ENCODE measurements around the gene PDZD2. TPM values are rescaled to one million over a fixed set of nuclear protein-coding genes. Genes with fewer than 3 reads are reported as not detected.
"Not testable (repeated sequence)": the region's sequence is repeated elsewhere in the genome, so short reads cannot be mapped to it uniquely, and the experiment has no call there.

PDZD2 gene
- under 1 TPM; 0.08 to 0.75 TPM for total RNA-seq

- Mint-ChIP-seq H3K36me3 (no peaks in the 10 kb centered on the region), H3K9me3 (no peaks in the 10 kb centered on the region), H3K27ac (no peak within 1 kb of the TSS)
- peak; percentile 61 to 81 for DNase-seq (ENCODE audit: low spot score in 2 of 2)
- ATAC-seq: peak; percentile 87 to 88
Observed at GRCh38 chr5:31638748-31639418, at the start of gene PDZD2. Gene PDZD2 (plus strand): TSS chr5:31639131.

GRCh38 chr5:31593665-31594064, 45.3 kb upstream of the PDZD2 start:
- Mint-ChIP-seq H3K9me3 (no peaks in the 10 kb centered on the region), H3K27ac (no peak overlapping the region), H3K36me3 (no peaks in the 10 kb centered on the region)
- ATAC-seq (no peak), DNase-seq (ENCODE audit: low spot score in 2 of 2) (no peak)

GRCh38 chr5:31596354-31596753, 42.6 kb upstream of the PDZD2 start:
- ATAC-seq: no peak
- H3K9me3 Mint-ChIP-seq: no peaks in the 10 kb centered on the region

GRCh38 chr5:31598640-31599611, 40.0 kb upstream of the PDZD2 start:
- ATAC-seq: no peak
- H3K27ac Mint-ChIP-seq: no peak overlapping the region
- no peaks in the 10 kb centered on the region for H3K36me3 Mint-ChIP-seq
- no peaks in the 10 kb centered on the region for H3K9me3 Mint-ChIP-seq
- DNase-seq (ENCODE audit: low spot score in 2 of 2): no peak

More at GRCh38 chr5:31596354-31596753, 42.6 kb upstream of the PDZD2 start:
- Mint-ChIP-seq H3K27ac (no peak overlapping the region), H3K36me3 (no peaks in the 10 kb centered on the region)
- no peak for DNase-seq (ENCODE audit: low spot score in 2 of 2)

GRCh38 chr5:31602305-31602704, 36.6 kb upstream of the PDZD2 start:
- ATAC-seq; H3K27ac Mint-ChIP-seq; H3K36me3 Mint-ChIP-seq; DNase-seq (ENCODE audit: low spot score in 2 of 2); H3K9me3 Mint-ChIP-seq: not testable (repeated sequence)

- ATAC-seq: no peak
- no peak for DNase-seq (ENCODE audit: low spot score in 2 of 2)
Observed at GRCh38 chr5:31604240-31604639, 34.7 kb upstream of the PDZD2 start.

GRCh38 chr5:31604644-31605043, 34.3 kb upstream of the PDZD2 start:
- no peak for ATAC-seq
- Mint-ChIP-seq H3K9me3 (no peaks in the 10 kb centered on the region), H3K36me3 (no peaks in the 10 kb centered on the region), H3K27ac (no peak overlapping the region)
- no peak for DNase-seq (ENCODE audit: low spot score in 2 of 2)

More at GRCh38 chr5:31604240-31604639, 34.7 kb upstream of the PDZD2 start:
- Mint-ChIP-seq H3K27ac (no peak overlapping the region), H3K9me3 (no peaks in the 10 kb centered on the region), H3K36me3 (no peaks in the 10 kb centered on the region)

GRCh38 chr5:31605920-31606319, 33.0 kb upstream of the PDZD2 start:
- no peak for DNase-seq (ENCODE audit: low spot score in 2 of 2)
- Mint-ChIP-seq H3K27ac (no peak overlapping the region), H3K9me3 (no peaks in the 10 kb centered on the region), H3K36me3 (no peaks in the 10 kb centered on the region)
- no peak for ATAC-seq

- Mint-ChIP-seq H3K9me3 (no peaks in the 10 kb centered on the region), H3K27ac (no peak overlapping the region), H3K36me3 (no peaks in the 10 kb centered on the region)
- no peak for DNase-seq (ENCODE audit: low spot score in 2 of 2)
- ATAC-seq: no peak
Observed at GRCh38 chr5:31607546-31607945, 31.4 kb upstream of the PDZD2 start.

GRCh38 chr5:31611002-31611401, 27.9 kb upstream of the PDZD2 start:
- DNase-seq (ENCODE audit: low spot score in 2 of 2) (no peak), ATAC-seq (no peak)
- Mint-ChIP-seq H3K36me3 (no peaks in the 10 kb centered on the region), H3K9me3 (no peaks in the 10 kb centered on the region), H3K27ac (no peak overlapping the region)

GRCh38 chr5:31613651-31614050, 25.3 kb upstream of the PDZD2 start:
- DNase-seq (ENCODE audit: low spot score in 2 of 2) (no peak), ATAC-seq (no peak)
- no peaks in the 10 kb centered on the region for H3K9me3 Mint-ChIP-seq
- H3K27ac Mint-ChIP-seq: no peak overlapping the region
- no peaks in the 10 kb centered on the region for H3K36me3 Mint-ChIP-seq

GRCh38 chr5:31614151-31615020, 24.5 kb upstream of the PDZD2 start:
- ATAC-seq: no peak
- Mint-ChIP-seq H3K9me3 (no peaks in the 10 kb centered on the region), H3K27ac (no peak overlapping the region), H3K36me3 (no peaks in the 10 kb centered on the region)
- no peak for DNase-seq (ENCODE audit: low spot score in 2 of 2)

- no peak for ATAC-seq
- Mint-ChIP-seq H3K27ac (no peak overlapping the region), H3K36me3 (no peaks in the 10 kb centered on the region), H3K9me3 (no peaks in the 10 kb centered on the region)
- no peak for DNase-seq (ENCODE audit: low spot score in 2 of 2)
Observed at GRCh38 chr5:31617867-31618266, 21.1 kb upstream of the PDZD2 start.

- ATAC-seq: no peak
- no peaks in the 10 kb centered on the region for H3K36me3 Mint-ChIP-seq
- H3K27ac Mint-ChIP-seq: no peak overlapping the region
- no peak for DNase-seq (ENCODE audit: low spot score in 2 of 2)
- H3K9me3 Mint-ChIP-seq: no peaks in the 10 kb centered on the region
Observed at GRCh38 chr5:31620026-31620425, 18.9 kb upstream of the PDZD2 start.

- no peaks in the 10 kb centered on the region for H3K36me3 Mint-ChIP-seq
- ATAC-seq (no peak), DNase-seq (ENCODE audit: low spot score in 2 of 2) (no peak)
- no peaks in the 10 kb centered on the region for H3K9me3 Mint-ChIP-seq
- H3K27ac Mint-ChIP-seq: no peak overlapping the region
Observed at GRCh38 chr5:31623249-31623648, 15.7 kb upstream of the PDZD2 start.

GRCh38 chr5:31625394-31625793, 13.5 kb upstream of the PDZD2 start:
- H3K9me3 Mint-ChIP-seq: no peaks in the 10 kb centered on the region
- no peaks in the 10 kb centered on the region for H3K36me3 Mint-ChIP-seq
- DNase-seq (ENCODE audit: low spot score in 2 of 2) (no peak), ATAC-seq (no peak)
- no peak overlapping the region for H3K27ac Mint-ChIP-seq

GRCh38 chr5:31626156-31626555, 12.8 kb upstream of the PDZD2 start:
- Mint-ChIP-seq H3K9me3 (no peaks in the 10 kb centered on the region), H3K36me3 (no peaks in the 10 kb centered on the region), H3K27ac (no peak overlapping the region)
- no peak for ATAC-seq
- DNase-seq (ENCODE audit: low spot score in 2 of 2): no peak
